Duodenal mucosa (tissue), 2 donors: ENCODE measurements around the gene CRHR2.

Source experiments
- H3K27ac ChIP-seq: one replicate; pipeline ENCODE4 v1.7.0; 2013; ENCODE audit warnings: low read depth, low read length
- H3K27me3 ChIP-seq, 2 donors: one replicate each; pipeline ENCODE4 v1.7.0; 2013; ENCODE audit warnings: low read length in 2 of 2, control low read depth in 1 of 2; ENCODE audit not compliant: insufficient read depth in 2 of 2, control insufficient read depth in 1 of 2
- H3K36me3 ChIP-seq, 2 donors: one replicate each; pipeline ENCODE4 v1.7.0; 2013; ENCODE audit warnings: low read length in 2 of 2, control low read depth in 1 of 2; ENCODE audit not compliant: insufficient read depth in 2 of 2, control insufficient read depth in 1 of 2
- H3K4me1 ChIP-seq, 2 donors: one replicate each; pipeline ENCODE4 v1.7.0; 2013; ENCODE audit warnings: low read length in 2 of 2, control low read depth in 1 of 2; ENCODE audit not compliant: insufficient read depth in 2 of 2, control insufficient read depth in 1 of 2
- H3K4me3 ChIP-seq, 2 donors: one replicate each; pipeline ENCODE4 v1.7.0; 2013; ENCODE audit warnings: low read length in 2 of 2, low read depth in 1 of 2
- H3K9ac ChIP-seq, 2 donors: one replicate each; pipeline ENCODE4 v1.7.0; 2013; ENCODE audit warnings: low read length in 2 of 2, low read depth in 1 of 2
- H3K9me3 ChIP-seq, 2 donors: one replicate each; pipeline ENCODE4 v1.7.0; 2013; ENCODE audit warnings: low read length in 2 of 2, control low read depth in 1 of 2; ENCODE audit not compliant: control insufficient read depth in 1 of 2

Gene CRHR2

GRCh38 chr7:30682212-30683083 lies at the start of gene CRHR2:
TSS of gene CRHR2 (minus strand) at chr7:30682456. CDS start at chr7:30682280, 176 bp downstream.
- no peak within 1 kb of the TSS for H3K9ac ChIP-seq
- peak within 1 kb of the TSS; percentile 48 to 51 for H3K4me3 ChIP-seq
- no peak within 1 kb of the TSS for H3K27ac ChIP-seq
- peaks cover 45 to 50% of the 10 kb centered on the region in 2 donors for H3K27me3 ChIP-seq
- H3K4me1 ChIP-seq: peaks cover 0 to 10% of the 10 kb centered on the region in 2 donors
- H3K36me3 ChIP-seq: no peaks in the 10 kb centered on the region
- H3K9me3 ChIP-seq: no peaks in the 10 kb centered on the region

GRCh38 chr7:30731581-30731980 lies 49.3 kb upstream of the CRHR2 start:
- Histone ChIP-seq H3K4me3 (no peak overlapping the region), H3K27me3 (peaks cover 0 to 5% of the 10 kb centered on the region in 2 donors), H3K9ac (no peak overlapping the region), H3K4me1 (no peaks in the 10 kb centered on the region), H3K27ac (no peak overlapping the region), H3K36me3 (no peaks in the 10 kb centered on the region), H3K9me3 (no peaks in the 10 kb centered on the region)

DNA sequence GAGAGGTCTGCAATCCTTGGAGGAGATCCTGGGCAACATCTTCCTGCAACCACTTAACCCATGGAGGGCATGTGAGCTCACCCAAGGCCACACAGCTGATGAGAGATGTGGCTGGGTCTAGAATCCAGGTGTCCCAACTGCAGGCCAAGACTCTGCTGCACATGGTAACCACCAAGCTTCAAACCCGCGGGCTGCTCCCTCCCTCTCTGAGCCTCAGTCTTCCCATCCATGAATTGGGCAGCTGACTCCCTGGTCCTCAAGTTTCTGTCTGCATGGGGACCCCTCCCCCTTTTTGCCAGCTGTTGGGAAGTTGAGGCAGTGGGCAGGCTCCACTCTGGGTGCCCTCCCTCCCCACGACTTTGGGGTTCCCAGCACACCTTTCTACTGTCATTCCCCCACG lies 48.7 kb upstream of the CRHR2 start:
- Histone ChIP-seq H3K27ac (no peak overlapping the region), H3K27me3 (peaks cover 0 to 5% of the 10 kb centered on the region in 2 donors), H3K4me3 (no peak overlapping the region)

GRCh38 chr7:30730097-30730496 lies 47.8 kb upstream of the CRHR2 start:
- Histone ChIP-seq H3K27ac (no peak overlapping the region), H3K4me1 (no peaks in the 10 kb centered on the region), H3K9me3 (no peaks in the 10 kb centered on the region), H3K36me3 (no peaks in the 10 kb centered on the region), H3K9ac (no peak overlapping the region), H3K27me3 (peaks cover 0 to 5% of the 10 kb centered on the region in 2 donors), H3K4me3 (no peak overlapping the region)

More for the DNA sequence above, 48.7 kb upstream of the CRHR2 start:
- H3K4me1 ChIP-seq: no peaks in the 10 kb centered on the region
- H3K9ac ChIP-seq: no peak overlapping the region
- no peaks in the 10 kb centered on the region for H3K36me3 ChIP-seq
- H3K9me3 ChIP-seq: no peaks in the 10 kb centered on the region

DNA sequence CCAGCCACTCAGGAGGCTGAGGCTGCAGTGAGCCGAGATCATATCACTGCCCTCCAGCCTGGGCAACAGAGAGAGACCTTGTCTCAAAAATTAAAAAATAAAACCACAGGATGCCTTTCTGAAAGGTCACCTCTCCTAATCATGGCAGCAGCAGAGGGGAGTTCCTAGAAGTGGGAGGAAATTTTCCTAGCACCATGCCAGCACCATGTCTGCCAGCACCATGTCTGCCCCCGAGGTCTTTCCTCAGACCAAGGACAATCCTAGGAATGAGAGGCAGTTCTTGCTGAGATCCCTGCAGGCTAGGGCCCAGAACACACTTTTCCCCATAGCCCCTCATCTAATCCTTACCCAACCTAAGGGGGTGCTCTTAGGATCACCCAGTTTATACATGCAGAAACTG lies 47.4 kb upstream of the CRHR2 start:
- H3K9me3 ChIP-seq: no peaks in the 10 kb centered on the region
- peaks cover 0 to 5% of the 10 kb centered on the region in 2 donors for H3K27me3 ChIP-seq
- no peak overlapping the region for H3K4me3 ChIP-seq
- H3K36me3 ChIP-seq: no peaks in the 10 kb centered on the region
- no peak overlapping the region for H3K27ac ChIP-seq
- no peaks in the 10 kb centered on the region for H3K4me1 ChIP-seq
- H3K9ac ChIP-seq: no peak overlapping the region

DNA sequence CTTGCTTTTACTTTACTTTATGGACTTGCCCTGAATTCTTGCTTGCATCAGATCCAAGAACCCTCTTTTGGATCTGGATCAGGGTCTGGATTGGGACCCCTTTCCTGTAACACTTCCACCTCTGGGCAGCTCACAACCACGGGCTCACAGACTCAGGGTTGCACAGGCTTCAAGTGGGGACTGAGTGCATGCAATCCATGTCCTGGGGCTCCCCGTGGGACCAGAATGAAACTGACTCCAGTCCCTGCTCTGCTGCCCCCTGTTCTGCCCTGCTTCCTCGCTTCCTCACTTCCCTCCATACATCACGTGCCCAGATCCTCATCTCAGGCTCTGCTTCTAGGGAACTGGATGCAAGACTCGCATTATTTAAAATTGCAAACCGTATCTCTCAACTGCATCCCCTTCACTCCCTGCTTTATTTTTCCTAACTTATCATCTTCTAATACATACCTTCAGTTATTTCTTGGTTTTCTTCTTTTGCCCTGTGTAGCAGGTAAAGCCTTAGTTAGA lies 46.4 kb upstream of the CRHR2 start:
- Histone ChIP-seq H3K4me1 (no peaks in the 10 kb centered on the region), H3K27me3 (peaks cover 0 to 5% of the 10 kb centered on the region in 2 donors), H3K4me3 (no peak overlapping the region), H3K9ac (no peak overlapping the region), H3K36me3 (no peaks in the 10 kb centered on the region), H3K27ac (no peak overlapping the region), H3K9me3 (no peaks in the 10 kb centered on the region)

DNA sequence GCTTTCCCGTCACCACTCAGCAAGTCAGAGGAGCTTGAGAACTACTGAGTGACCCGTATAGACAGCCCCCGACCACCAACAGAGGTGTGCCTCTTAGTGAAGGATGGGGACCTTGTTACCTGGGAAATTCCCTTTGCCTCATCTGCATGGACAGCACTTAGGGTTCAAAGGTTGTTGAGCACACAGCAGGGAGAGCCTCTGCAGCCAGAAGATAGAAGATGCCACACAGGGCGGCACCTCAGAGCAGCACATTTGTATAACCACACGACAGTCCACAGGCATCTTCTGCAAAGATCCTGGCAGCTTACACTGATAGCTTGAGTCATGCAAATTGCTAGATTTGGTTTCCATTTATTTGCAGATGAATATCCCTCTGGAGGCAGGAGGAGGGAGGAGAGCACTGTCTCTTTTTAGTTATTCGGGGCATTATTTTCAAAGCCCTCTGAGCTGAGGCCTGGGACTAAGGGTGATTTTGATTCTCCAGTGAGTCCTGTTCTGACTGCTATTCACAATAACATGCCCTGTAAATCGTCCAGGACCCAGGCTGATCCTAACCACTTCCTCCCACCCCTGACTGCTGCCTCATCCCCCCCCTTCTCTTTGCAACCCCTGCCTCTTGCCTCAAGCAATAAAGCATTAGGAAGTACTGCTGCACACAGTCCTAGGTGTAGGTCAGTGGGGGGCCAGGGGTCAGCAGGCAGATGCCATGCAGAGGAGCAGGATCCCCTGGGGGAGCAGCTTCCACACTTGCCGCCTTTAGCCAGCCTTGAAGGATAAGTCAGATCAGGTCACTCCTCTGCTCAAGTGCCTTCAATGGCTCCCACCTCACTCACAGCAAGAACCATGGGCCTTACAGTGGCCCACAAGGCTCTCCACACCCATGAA lies 45.0 kb upstream of the CRHR2 start:
- Histone ChIP-seq H3K27ac (no peak overlapping the region), H3K27me3 (peaks cover 0 to 5% of the 10 kb centered on the region in 2 donors), H3K9ac (no peak overlapping the region), H3K9me3 (no peaks in the 10 kb centered on the region), H3K4me1 (no peaks in the 10 kb centered on the region), H3K4me3 (no peak overlapping the region), H3K36me3 (no peaks in the 10 kb centered on the region)

DNA sequence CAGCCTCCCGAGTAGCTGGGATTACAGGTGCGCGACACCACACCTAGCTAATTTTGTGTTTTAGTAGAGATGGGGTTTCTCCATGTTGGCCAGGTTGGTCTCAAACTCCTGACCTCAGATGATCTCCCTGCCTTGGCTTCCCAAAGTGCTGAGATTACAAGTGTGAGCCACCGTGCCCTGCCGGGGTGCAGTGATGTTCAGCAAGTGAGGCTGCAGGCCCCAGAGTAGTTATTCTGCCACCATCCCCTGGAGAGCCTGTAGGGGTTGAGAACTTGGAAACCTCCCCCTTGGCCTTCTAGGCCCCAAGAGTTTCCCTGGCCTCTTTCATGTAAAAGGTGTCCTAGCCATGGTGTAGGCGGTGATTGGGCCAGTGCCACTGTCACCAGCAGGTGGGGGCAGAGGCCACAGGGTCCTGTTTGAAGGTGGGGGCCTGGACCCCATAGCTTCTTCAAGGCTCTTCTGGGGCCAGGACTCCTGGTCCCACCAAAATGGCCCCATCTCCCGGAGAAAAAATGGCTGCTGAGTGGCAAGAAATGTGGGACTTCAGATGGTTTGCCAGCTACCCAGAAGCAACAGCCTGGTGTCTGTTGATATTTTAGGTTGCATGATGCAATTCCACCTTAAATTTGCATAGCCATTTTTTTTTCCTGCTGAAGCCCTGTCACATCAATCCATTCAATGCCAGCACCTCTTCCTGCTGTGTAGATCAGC lies 44.2 kb upstream of the CRHR2 start:
- no peaks in the 10 kb centered on the region for H3K36me3 ChIP-seq
- H3K9ac ChIP-seq: no peak overlapping the region
- H3K27ac ChIP-seq: no peak overlapping the region
- no peak overlapping the region for H3K4me3 ChIP-seq
- no peaks in the 10 kb centered on the region for H3K4me1 ChIP-seq
- H3K27me3 ChIP-seq: peaks cover 0 to 5% of the 10 kb centered on the region in 2 donors
- H3K9me3 ChIP-seq: no peaks in the 10 kb centered on the region

GRCh38 chr7:30723776-30724175 lies 41.5 kb upstream of the CRHR2 start:
- no peaks in the 10 kb centered on the region for H3K4me1 ChIP-seq
- H3K9ac ChIP-seq: no peak overlapping the region
- no peaks in the 10 kb centered on the region for H3K27me3 ChIP-seq
- H3K9me3 ChIP-seq: peaks cover 3 to 7% of the 10 kb centered on the region in 2 donors
- H3K4me3 ChIP-seq: no peak overlapping the region
- no peaks in the 10 kb centered on the region for H3K36me3 ChIP-seq
- no peak overlapping the region for H3K27ac ChIP-seq
